GM13976 (cell line): Measurements from ENCODE around the gene RBM22.

Experiments used
- DNase-seq: peaks from one replicate; pipeline ENCODE4 v3.0.0; 2012; ENCODE audit warnings: low spot score
- in situ Hi-C: fragments of 300-500 bp; cut with MboI; formaldehyde crosslinking; loops from one replicate; pipeline ENCODE4 v1.12.0; 2022; ENCODE audit warnings: low sequenced_read_pairs, mixed read lengths, inconsistent platforms; ENCODE audit not compliant: unreplicated experiment
- TF ChIP-seq, protein P1 (sequence below): IDR thresholded peaks from 2 replicates; pipeline ENCODE4 v1.5.1; 2012; ENCODE audit warnings: borderline replicate concordance, mild to moderate bottlenecking; ENCODE audit not compliant: insufficient read depth; ENCODE audit errors: extremely low read depth, missing control alignments, control extremely low read depth

RBM22 gene

GRCh38 chr5:150731669-150732242 is 30.9 kb upstream of the RBM22 start:
- TF ChIP-seq, protein P1, sequence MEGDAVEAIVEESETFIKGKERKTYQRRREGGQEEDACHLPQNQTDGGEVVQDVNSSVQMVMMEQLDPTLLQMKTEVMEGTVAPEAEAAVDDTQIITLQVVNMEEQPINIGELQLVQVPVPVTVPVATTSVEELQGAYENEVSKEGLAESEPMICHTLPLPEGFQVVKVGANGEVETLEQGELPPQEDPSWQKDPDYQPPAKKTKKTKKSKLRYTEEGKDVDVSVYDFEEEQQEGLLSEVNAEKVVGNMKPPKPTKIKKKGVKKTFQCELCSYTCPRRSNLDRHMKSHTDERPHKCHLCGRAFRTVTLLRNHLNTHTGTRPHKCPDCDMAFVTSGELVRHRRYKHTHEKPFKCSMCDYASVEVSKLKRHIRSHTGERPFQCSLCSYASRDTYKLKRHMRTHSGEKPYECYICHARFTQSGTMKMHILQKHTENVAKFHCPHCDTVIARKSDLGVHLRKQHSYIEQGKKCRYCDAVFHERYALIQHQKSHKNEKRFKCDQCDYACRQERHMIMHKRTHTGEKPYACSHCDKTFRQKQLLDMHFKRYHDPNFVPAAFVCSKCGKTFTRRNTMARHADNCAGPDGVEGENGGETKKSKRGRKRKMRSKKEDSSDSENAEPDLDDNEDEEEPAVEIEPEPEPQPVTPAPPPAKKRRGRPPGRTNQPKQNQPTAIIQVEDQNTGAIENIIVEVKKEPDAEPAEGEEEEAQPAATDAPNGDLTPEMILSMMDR: no peak
- no peak for DNase-seq
- in situ Hi-C loops: no loop called here

DNA sequence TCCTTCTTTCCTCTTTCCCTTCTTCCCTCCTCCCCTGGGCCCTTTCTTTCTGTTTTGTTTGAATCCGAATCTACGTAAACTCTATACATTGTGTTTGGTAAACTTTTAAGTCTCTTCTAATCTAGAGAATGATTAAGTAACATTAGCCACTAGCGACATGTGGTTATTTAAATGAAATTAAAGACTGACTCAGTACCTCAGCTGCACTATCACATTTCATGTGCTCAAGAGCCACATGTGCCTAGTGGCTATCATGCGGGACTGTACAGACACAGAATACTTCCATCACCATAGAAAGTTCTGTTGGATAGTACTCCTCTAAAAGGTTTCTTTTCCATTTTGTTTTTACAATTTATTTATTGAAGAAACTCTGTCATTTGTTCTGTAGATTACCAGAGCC is 29.0 kb upstream of the RBM22 start:
- TF ChIP-seq, protein P1: no peak
- in situ Hi-C loops: no loop called here
- no peak for DNase-seq

DNA sequence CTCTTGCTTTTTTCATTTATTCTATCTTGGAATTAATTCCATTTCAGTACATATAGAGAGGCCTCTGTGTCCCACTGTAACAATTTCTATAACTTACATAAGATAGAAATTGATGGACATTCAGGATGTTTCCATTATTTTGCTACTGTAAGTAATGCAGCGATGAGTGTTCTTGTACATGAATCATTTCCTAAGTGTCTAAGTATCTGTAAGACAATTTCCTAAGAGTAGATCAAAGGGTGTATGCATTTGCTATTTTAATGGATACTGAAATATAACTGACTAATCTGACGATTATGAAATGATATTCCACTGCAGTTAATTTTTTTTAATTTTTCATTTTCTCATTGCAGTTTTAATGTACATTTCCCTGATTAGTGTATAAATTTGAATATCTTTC is 23.0 kb upstream of the RBM22 start:
- TF ChIP-seq, protein P1: no peak
- DNase-seq: no peak
- in situ Hi-C loops: no loop called here

DNA sequence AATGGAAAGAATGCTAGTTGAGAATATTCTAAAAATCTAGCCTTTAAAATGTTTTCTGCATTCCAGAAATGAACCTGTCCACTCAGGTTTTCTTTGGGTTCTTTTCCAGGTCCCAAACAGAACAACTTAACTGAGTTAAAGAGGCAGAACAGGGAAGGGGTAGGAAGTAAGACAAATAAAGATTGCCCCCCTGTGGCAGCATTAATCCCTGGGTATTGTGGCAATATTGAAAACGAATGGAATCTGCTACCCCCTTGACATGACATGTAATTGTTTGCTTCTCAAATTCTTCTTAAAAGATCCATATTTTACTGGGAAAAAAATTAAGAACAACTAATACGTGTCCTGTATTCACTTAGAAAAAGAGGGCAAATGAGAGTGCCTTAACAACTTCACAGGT is 9.3 kb upstream of the RBM22 start:
- in situ Hi-C loops: no loop called here
- TF ChIP-seq, protein P1: no peak
- no peak for DNase-seq

GRCh38 chr5:150706776-150707390 is 6.0 kb upstream of the RBM22 start:
- DNase-seq: no peak
- TF ChIP-seq, protein P1: no peak
- in situ Hi-C loops: no loop called here

- TF ChIP-seq, protein P1: no peak
- in situ Hi-C loops: no loop called here
- DNase-seq: no peak
Observed at GRCh38 chr5:150703762-150704161, 2.9 kb upstream of the RBM22 start.
